ENCODE measurements around the gene THRAP3. TPM values are rescaled to one million over a fixed set of nuclear protein-coding genes. Genes with fewer than 3 reads are reported as not detected.
A peak's percentile ranks its signal among the peaks of the same experiment; 100 is the strongest.
"Not testable (repeated sequence)": the region's sequence is repeated elsewhere in the genome, so short reads cannot be mapped to it uniquely, and the experiment has no call there.

THRAP3 gene
- total RNA-seq, 2 donors from 2014 or later: 108 to 110 TPM

- not testable (repeated sequence) for ATAC-seq (replicated peaks in 1 of 2); H3K9me3 Mint-ChIP-seq; DNase-seq; H3K4me3 Mint-ChIP-seq; H3K27ac Mint-ChIP-seq; H3K27me3 Mint-ChIP-seq (ENCODE audit: low read depth)
- Mint-ChIP-seq H3K36me3 (ENCODE audit: insufficient read depth in 2 of 2) (peaks cover 6 to 19% of the 10 kb centered on the region in 2 donors), H3K4me1 (ENCODE audit: low read depth) (peaks cover 39% of the 10 kb centered on the region)
These were observed 2.3 kb upstream of the THRAP3 start for GRCh38 chr1:36221901-36222300.

GRCh38 chr1:36222481-36223380 lies 1.5 kb upstream of the THRAP3 start:
- Mint-ChIP-seq H3K36me3 (ENCODE audit: insufficient read depth in 2 of 2) (peaks cover 9 to 24% of the 10 kb centered on the region in 2 donors), H3K9me3 (no peaks in the 10 kb centered on the region), H3K27ac (peak overlapping the region; percentile 98), H3K4me1 (ENCODE audit: low read depth) (peaks cover 38% of the 10 kb centered on the region), H3K27me3 (ENCODE audit: low read depth) (no peaks in the 10 kb centered on the region), H3K4me3 (peak overlapping the region; percentile 89 to 97)
- DNase-seq (no peak), ATAC-seq (replicated peaks in 1 of 2) (no peak)

GRCh38 chr1:36223381-36223995 lies 755 bp upstream of the THRAP3 start:
- Mint-ChIP-seq H3K27ac (peak overlapping the region; percentile 98), H3K27me3 (ENCODE audit: low read depth) (no peaks in the 10 kb centered on the region), H3K9me3 (no peaks in the 10 kb centered on the region), H3K36me3 (ENCODE audit: insufficient read depth in 2 of 2) (peaks cover 9 to 24% of the 10 kb centered on the region in 2 donors), H3K4me3 (peak overlapping the region; percentile 89 to 97), H3K4me1 (ENCODE audit: low read depth) (peaks cover 36% of the 10 kb centered on the region)
- DNase-seq (peak; percentile 42 to 57), ATAC-seq (replicated peaks in 1 of 2) (peak; percentile 28 to 42)

GRCh38 chr1:36224537-36225282 lies 467 bp downstream of the THRAP3 start:
- Mint-ChIP-seq H3K4me1 (ENCODE audit: low read depth) (peaks cover 36% of the 10 kb centered on the region), H3K4me3 (peak overlapping the region; percentile 89 to 97), H3K27me3 (ENCODE audit: low read depth) (no peaks in the 10 kb centered on the region), H3K9me3 (no peaks in the 10 kb centered on the region), H3K36me3 (ENCODE audit: insufficient read depth in 2 of 2) (peaks cover 9 to 24% of the 10 kb centered on the region in 2 donors), H3K27ac (peak overlapping the region; percentile 98)
- peak; percentile 72 for ATAC-seq (replicated peaks in 1 of 2)
- peak in 1 of 2 donors; percentile 88 for DNase-seq

- no peak for ATAC-seq (replicated peaks in 1 of 2)
- H3K27ac Mint-ChIP-seq: peak overlapping the region; percentile 98
- peaks cover 39% of the 10 kb centered on the region for H3K4me1 Mint-ChIP-seq (ENCODE audit: low read depth)
- DNase-seq: no peak
- no peaks in the 10 kb centered on the region for H3K27me3 Mint-ChIP-seq (ENCODE audit: low read depth)
- peaks cover 9 to 24% of the 10 kb centered on the region in 2 donors for H3K36me3 Mint-ChIP-seq (ENCODE audit: insufficient read depth in 2 of 2)
- peak overlapping the region; percentile 89 to 97 for H3K4me3 Mint-ChIP-seq
- H3K9me3 Mint-ChIP-seq: no peaks in the 10 kb centered on the region
These were observed 1.1 kb downstream of the THRAP3 start for GRCh38 chr1:36225283-36225899.

GRCh38 chr1:36230279-36230678 lies 6.0 kb downstream of the THRAP3 start:
- not testable (repeated sequence) for H3K27ac Mint-ChIP-seq; ATAC-seq (replicated peaks in 1 of 2); H3K9me3 Mint-ChIP-seq; H3K27me3 Mint-ChIP-seq (ENCODE audit: low read depth); H3K4me3 Mint-ChIP-seq; DNase-seq
- H3K36me3 Mint-ChIP-seq (ENCODE audit: insufficient read depth in 2 of 2): peaks cover 10 to 41% of the 10 kb centered on the region in 2 donors
- peaks cover 51% of the 10 kb centered on the region for H3K4me1 Mint-ChIP-seq (ENCODE audit: low read depth)

- Mint-ChIP-seq H3K36me3 (ENCODE audit: insufficient read depth in 2 of 2) (peaks cover 10 to 33% of the 10 kb centered on the region in 2 donors), H3K27me3 (ENCODE audit: low read depth) (no peaks in the 10 kb centered on the region), H3K4me3 (no peak overlapping the region), H3K27ac (peak overlapping the region; percentile 81), H3K4me1 (ENCODE audit: low read depth) (peaks cover 44% of the 10 kb centered on the region), H3K9me3 (no peaks in the 10 kb centered on the region)
- ATAC-seq (replicated peaks in 1 of 2) (no peak), DNase-seq (no peak)
These were observed 6.9 kb downstream of the THRAP3 start for GRCh38 chr1:36231191-36231590.

GRCh38 chr1:36232212-36233095 lies 8.2 kb downstream of the THRAP3 start:
- no peaks in the 10 kb centered on the region for H3K9me3 Mint-ChIP-seq
- H3K4me1 Mint-ChIP-seq (ENCODE audit: low read depth): peaks cover 43% of the 10 kb centered on the region
- peak overlapping the region in 1 of 2 donors; percentile 31 for H3K4me3 Mint-ChIP-seq
- no peaks in the 10 kb centered on the region for H3K27me3 Mint-ChIP-seq (ENCODE audit: low read depth)
- DNase-seq: no peak
- ATAC-seq (replicated peaks in 1 of 2): no peak
- peak overlapping the region; percentile 70 for H3K27ac Mint-ChIP-seq
- peaks cover 5 to 23% of the 10 kb centered on the region in 2 donors for H3K36me3 Mint-ChIP-seq (ENCODE audit: insufficient read depth in 2 of 2)

GRCh38 chr1:36236302-36236701 lies 12.1 kb downstream of the THRAP3 start:
- Mint-ChIP-seq H3K4me1 (ENCODE audit: low read depth) (peaks cover 46% of the 10 kb centered on the region), H3K27me3 (ENCODE audit: low read depth) (no peaks in the 10 kb centered on the region), H3K36me3 (ENCODE audit: insufficient read depth in 2 of 2) (peaks cover 7 to 27% of the 10 kb centered on the region in 2 donors), H3K27ac (peak overlapping the region; percentile 93), H3K4me3 (peak overlapping the region in 1 of 2 donors; percentile 36), H3K9me3 (no peaks in the 10 kb centered on the region)
- DNase-seq (no peak), ATAC-seq (replicated peaks in 1 of 2) (no peak)

- Mint-ChIP-seq H3K36me3 (ENCODE audit: insufficient read depth in 2 of 2) (peaks cover 4 to 27% of the 10 kb centered on the region in 2 donors), H3K4me1 (ENCODE audit: low read depth) (peaks cover 46% of the 10 kb centered on the region), H3K27me3 (ENCODE audit: low read depth) (no peaks in the 10 kb centered on the region), H3K9me3 (no peaks in the 10 kb centered on the region), H3K4me3 (no peak overlapping the region), H3K27ac (peak overlapping the region; percentile 54)
- DNase-seq: no peak
- no peak for ATAC-seq (replicated peaks in 1 of 2)
These were observed 14.2 kb downstream of the THRAP3 start for GRCh38 chr1:36238433-36238832.

- H3K4me3 Mint-ChIP-seq: no peak overlapping the region
- DNase-seq (no peak), ATAC-seq (replicated peaks in 1 of 2) (no peak)
- peak overlapping the region; percentile 72 for H3K27ac Mint-ChIP-seq
- peaks cover 5 to 24% of the 10 kb centered on the region in 2 donors for H3K36me3 Mint-ChIP-seq (ENCODE audit: insufficient read depth in 2 of 2)
- H3K27me3 Mint-ChIP-seq (ENCODE audit: low read depth): no peaks in the 10 kb centered on the region
- H3K4me1 Mint-ChIP-seq (ENCODE audit: low read depth): peaks cover 50% of the 10 kb centered on the region
- H3K9me3 Mint-ChIP-seq: no peaks in the 10 kb centered on the region
These were observed 15.8 kb downstream of the THRAP3 start for GRCh38 chr1:36239941-36240637.

Data from activated T-cell treated with anti-CD3 and anti-CD28 coated beads, Interleukin-2, amount 50 U/mL, for 72 hours (primary cell).